ENCODE data around the gene EPB41L3.

- TF ChIP-seq CTCF (IDR thresholded peaks at IDR 0.05; ENCODE audit: low read length) (no peak), EZH2 (IDR thresholded peaks at IDR 0.05; ENCODE audit: borderline replicate concordance, low read length) (no peak)
These were observed 122.9 kb downstream of the EPB41L3 start for GRCh38 chr18:5420906-5421305.

Measured in OCI-LY1 (cell line).